GM18505 (cell line): ENCODE data around the gene APH1B.

Experiments used
- ATAC-seq: cut with Tn5 transposase; IDR thresholded peaks from one replicate; pipeline ENCODE4 v1.9.1; 2021; ENCODE audit not compliant: unreplicated experiment
- POLR2A ChIP-seq: IDR thresholded peaks from 4 replicates; pipeline ENCODE4 v1.6.1; 2011; ENCODE audit warnings: borderline replicate concordance; ENCODE audit not compliant: insufficient read depth, insufficient read length; ENCODE audit errors: extremely low read depth

APH1B gene

DNA sequence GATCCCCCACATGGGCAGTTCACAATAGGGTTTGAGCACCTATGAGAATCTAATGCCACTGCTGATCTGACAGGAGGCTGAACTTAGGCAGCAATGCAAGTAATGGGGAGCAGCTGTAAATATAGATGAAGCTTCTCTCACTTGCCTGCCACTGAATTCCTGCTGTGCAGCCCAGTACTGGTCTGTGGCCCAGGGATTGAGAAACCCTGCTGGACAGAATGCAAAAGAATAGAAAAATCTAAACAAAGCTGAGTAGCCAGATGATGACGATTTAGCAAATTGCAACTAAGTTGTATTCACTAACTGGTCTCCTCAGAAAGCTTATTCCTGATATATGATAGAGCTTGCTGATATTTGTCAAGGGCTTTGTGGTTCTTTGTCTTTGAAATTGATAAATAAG is 34.3 kb upstream of the APH1B start:
- no peak for ATAC-seq
- TF ChIP-seq POLR2A = no peak

DNA sequence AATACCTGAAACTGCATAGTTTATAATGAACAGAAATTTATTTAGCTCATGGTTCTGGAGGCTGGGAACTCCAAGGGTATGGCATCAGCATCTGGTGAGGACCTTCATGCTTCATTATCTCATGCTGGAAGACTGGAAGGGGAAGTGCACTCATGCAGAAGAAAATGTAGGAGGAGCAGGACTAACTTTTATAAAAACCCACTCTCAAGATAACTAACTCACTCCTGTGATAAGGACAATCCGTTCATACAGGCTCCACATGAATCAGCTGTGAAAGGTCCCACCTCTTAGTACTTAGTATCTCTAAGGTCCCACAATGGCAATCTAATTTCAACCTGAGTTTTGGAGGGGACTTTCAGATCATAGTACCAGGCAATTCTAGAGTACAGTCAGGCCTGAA is 33.6 kb upstream of the APH1B start:
- no peak for TF ChIP-seq POLR2A
- ATAC-seq = no peak

DNA sequence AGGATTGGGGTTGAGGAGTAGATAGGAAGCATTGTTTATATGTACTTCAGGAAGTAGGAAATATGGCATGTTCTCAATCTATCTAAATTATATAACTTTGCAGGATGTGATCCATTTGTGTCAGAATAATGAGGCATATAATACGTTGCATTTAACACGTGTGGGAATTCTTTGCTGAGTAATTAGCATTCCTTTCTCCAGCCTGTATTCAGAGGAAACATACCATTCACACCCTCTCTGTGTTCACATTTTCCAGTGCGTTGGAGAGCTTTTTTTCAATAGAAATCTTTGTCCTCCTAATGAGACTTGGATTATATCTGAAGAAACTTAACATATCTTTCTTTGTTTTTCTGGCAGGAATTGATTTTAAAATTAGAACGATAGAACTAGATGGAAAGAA is 33.0 kb upstream of the APH1B start:
- no peak for TF ChIP-seq POLR2A
- no peak for ATAC-seq

DNA sequence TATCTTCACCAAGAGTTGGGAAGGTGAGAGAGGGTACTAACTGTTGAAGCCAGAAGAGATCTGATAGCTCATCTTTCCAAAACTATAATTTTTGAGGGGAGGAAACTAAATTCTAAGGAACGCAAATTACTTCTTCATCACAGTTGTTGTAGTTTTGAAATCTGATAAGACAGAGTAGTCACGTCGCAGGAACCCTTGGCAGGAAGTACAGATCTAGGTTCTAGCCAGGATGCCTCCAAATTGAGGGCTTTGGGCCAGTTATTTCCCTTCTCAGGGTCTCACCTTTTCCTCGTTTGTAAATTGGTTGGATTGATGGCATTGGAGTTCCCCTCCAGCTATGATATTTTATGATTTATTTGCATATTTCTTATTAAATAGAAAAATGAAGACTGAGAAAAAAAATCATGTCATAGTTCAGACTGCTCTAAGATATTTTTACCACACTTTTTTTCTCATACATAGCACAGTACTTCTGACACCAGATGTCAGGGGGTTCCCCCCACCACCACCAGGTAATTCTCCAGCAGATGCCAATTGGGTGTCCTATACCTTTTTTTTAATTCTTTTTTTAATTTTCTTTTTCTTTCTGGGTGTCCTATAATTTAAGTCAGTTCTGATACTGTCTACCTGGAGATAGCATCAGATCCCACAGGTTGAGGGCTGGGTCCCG is 32.3 kb upstream of the APH1B start:
- no peak for TF ChIP-seq POLR2A
- no peak for ATAC-seq

DNA sequence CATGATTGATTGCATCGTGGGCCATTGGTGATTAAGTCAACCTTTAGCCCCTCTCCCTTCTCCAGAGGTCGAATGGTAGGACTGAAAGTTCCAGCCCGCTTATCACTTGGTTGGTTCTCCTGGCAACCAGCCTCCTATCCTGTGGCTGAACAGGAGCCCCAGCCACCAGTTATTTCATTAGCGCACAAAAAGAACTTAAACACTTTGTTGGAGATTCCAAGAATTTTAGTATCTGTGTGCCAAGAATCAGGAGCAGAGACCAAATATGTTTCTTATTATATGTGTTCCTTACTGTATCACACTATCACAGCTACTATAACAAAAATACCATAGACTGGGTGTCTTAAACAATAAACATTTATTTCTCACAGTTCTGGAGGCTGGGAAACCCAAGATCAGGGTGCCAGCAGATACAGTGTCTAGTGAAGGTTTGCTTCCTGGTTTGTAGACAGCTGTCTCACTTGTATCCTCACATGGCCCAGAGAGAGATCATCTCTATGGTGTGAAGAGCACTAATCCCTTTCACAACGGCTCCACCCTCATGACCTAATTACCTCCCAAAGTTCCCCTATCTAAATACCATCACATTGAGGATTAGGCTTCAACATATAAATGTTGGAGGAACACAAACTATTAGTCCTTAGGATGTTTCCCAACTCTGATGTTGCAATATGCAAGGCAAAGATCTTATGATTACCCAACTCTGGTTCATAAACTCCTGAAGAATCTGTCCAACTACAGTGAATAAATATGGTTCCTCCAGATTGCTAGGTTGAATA is 30.5 kb upstream of the APH1B start:
- ATAC-seq = no peak
- TF ChIP-seq POLR2A = no peak

DNA sequence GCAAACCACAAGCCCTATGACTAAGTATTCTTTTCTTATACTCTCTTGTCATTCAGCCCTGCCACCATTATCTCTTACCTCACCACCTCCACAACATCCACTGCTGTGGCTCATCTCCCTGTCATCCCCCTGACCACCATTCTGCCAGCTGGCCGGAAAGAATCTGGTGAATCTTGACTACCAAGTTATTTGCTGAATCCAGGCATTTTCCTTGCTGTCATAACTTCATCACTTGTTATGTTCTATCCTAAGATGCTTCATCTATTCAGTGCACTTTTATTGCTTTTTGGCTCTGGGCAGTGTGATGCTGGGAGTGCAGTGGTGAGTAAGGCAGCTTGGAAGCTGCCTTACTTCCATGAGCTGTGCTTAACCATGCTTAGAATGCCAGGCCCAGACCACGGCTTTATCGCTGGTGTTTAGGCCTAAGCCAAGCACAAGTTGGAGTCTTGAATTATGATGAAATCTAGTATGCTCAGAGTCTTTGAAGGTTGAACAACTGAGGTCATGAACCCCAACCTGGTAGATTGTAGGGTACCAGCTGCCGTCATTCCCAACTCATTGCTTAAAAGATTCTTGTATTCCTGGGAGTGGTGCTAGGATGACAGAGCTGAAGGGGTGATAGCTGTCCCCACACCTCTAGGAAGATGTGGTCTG is 27.0 kb upstream of the APH1B start:
- no peak for TF ChIP-seq POLR2A
- no peak for ATAC-seq

DNA sequence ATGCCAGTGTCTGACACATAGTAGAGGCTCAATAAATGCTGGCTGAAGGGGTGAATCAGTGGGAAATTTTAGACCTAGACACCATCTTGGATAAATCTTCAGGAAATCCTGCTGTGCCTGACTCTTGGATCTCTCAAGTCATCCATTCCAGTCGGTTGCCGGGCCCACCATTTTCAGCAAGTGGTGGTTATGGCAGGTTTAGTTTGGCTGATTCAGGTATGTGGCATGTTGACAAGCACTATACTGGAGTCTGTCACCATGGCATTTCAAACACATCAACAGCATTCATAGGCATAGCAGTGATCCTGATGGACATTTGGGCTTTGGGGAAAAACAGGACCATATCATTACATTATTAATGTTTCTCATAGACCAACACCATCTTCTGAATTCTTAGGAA is 25.7 kb upstream of the APH1B start:
- ATAC-seq = no peak
- TF ChIP-seq POLR2A = no peak

DNA sequence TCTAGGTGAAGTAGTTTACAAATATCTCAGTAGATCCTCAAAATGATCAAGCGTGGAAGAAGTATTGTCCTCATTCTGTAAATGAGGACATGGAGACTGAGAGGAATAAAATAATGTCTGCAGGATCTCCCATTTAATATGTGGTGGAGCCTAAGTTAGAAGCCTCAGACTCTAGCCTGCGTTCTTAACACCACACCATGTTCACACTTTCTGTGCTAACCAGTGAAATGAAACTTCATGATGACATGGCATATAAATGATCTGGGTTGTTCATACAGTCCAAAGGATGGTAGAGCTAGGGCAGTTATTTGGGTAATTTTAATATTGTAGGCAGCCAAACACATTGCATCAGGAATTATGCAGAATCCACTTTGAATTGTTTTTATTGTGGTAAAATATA is 25.1 kb upstream of the APH1B start:
- no peak for ATAC-seq

DNA sequence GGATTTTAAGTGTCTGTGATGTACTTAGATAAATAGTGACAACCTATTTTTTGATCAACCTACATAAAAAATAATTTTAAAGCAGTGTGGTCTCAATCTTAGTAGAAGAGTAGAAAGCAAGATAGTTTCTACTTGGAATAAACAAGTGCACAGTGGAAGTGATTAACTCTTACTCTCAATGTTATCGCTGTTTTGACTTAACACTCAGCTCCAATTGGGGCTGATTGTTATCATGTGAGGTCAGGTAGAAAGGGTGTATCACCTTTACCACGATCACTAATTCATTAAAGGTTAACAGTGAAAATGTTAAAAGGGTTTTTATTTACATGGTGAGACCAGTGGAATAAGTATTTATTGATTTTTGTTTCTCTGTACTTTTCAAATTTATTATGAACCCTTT is 22.4 kb upstream of the APH1B start:
- no peak for ATAC-seq
- TF ChIP-seq POLR2A = no peak

More for the DNA sequence above, 25.1 kb upstream of the APH1B start:
- no peak for TF ChIP-seq POLR2A

DNA sequence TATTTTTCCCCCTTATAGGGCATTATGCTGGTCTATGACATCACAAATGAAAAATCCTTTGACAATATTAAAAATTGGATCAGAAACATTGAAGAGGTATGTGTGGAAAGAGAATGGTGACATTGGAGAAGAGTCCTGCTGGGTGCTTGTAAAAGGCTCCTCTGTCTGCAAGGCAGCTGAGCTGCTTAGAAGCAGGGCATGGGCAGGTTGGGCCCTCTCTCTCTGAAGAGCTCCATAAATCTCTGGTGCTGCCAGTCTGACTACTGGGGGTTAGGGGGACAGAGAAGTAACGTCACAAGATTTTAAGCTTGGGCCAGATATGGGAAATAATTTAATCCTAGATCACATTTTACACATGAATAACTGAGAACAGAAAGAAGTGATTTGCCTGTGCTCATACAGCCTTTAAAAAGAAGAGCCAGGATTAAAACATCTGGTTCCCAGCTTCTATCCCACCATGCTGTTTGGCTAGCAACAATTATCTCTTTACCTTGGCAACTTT is 21.9 kb upstream of the APH1B start:
- ATAC-seq = no peak
- TF ChIP-seq POLR2A = no peak

DNA sequence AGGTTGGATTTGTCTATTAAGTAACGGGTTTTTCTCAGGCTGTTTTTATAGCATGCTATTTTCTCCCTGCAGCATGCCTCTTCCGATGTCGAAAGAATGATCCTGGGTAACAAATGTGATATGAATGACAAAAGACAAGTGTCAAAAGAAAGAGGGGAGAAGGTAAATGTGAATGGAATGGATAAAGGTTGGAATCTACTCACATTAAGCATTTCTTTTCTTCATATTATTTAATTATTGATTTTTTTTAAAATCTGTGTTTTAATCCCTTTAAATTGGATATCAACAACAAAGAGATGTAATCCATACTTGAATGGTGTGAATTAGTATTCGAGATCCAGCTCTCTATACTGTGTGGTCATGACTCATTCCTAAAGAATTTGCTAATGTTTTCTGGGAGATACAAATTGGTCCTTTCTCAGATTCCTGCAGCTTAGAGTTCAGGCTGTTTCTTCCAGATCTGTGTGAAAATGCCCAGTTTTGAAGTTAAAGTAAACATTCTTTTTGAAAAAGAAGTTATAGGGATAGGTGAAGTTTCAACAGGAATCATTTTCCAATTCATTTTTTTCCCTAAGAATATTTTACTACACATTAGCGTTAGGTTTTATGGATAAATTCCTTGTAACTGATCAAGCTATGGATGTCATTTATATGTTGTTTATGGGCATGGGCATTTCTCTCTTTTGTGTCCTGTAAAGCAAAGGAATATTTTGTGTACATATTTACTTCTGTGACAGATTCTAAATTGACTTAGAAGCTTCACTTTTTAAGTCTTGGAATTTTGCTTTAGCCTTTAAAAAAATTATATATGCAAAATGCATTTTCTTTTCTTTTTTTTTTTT is 20.8 kb upstream of the APH1B start:
- TF ChIP-seq POLR2A = no peak
- no peak for ATAC-seq

DNA sequence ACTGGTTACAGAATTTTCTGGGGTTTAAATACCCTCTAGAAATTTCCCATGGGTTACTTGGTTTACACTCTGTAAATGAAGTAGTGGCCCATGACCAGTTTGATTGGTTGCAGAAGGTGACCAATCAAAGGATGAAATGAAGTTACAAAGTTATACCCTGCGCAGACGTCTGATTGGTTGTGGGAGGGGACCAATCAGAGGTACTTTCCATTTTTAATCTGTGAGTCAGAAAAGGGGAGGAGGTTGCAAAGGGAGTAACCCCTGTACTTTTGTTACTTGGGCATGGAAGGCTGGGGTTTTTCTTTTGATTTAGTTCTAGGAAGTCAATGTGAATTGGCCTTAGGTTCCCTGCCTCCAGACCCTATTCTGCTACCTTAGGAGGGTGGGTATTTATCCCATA is 18.7 kb upstream of the APH1B start:
- no peak for ATAC-seq

DNA sequence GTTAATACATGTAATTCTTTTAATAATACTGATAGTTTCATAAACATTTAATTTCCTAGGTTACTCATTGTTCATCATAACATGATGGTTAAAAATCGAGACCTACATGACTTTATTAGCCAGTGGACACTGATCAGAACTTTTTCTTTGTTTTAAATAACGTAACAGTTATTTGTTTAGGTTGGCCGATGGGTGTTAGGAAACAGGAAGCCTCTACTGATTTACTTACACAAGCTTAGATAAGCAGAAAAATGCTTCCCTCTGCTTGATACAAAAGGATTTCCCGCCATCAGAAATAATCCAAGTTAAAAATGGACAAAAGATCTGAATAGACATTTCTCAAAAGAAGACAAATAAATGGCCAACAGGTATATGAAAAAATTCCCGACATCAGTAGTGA is 16.6 kb upstream of the APH1B start:
- no peak for ATAC-seq
- no peak for TF ChIP-seq POLR2A

More for the DNA sequence above, 18.7 kb upstream of the APH1B start:
- no peak for TF ChIP-seq POLR2A
